Right lobe of liver (tissue), 4 donors: ENCODE results near the gene RCC2.

ENCODE experiments used
- POLR2A ChIP-seq: fragments of 450-650 bp; IDR thresholded peaks from one replicate; pipeline ENCODE4 v1.6.1; 2017; ENCODE audit warnings: antibody characterized with exemption, mild to moderate bottlenecking
- TF ChIP-seq, protein P1 (sequence below), 4 donors: fragments of 200-600 bp in 3 of 4; fragments of 450-650 bp in 1 of 4; IDR thresholded peaks; one replicate each; pipeline versions ENCODE4 v1.5.1 to v1.8.0; 2016 to 2022; ENCODE audit warnings: antibody characterized with exemption in 4 of 4, mild to moderate bottlenecking in 2 of 4
- donor health status: DM: no; HTN: no; CAD: no.
- donor health status: DM: no; HTN: no; CAD: no.
- donor health status: DM: no; HTN: yes; CAD: no.

DNA sequence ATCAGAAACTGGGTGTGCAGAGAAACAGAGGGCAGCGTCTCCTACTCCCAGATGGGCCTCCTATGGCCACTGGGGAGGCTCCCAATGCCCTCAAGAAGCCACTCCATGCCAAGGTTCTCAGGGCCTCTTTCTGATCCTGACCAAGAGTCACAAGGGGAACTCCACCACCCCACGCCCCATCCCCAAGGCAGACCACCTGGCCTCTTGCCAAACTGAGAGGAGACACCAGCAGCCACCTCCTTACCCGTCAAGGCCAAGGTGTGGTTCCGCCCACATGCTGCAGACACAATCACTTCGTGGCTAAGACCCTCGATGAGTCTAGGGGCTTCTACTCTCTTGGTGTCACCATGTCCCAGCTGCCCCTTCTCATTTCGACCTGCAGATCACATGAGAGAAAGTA lies 17.0 kb downstream of the RCC2 start:
- TF ChIP-seq, protein P1, sequence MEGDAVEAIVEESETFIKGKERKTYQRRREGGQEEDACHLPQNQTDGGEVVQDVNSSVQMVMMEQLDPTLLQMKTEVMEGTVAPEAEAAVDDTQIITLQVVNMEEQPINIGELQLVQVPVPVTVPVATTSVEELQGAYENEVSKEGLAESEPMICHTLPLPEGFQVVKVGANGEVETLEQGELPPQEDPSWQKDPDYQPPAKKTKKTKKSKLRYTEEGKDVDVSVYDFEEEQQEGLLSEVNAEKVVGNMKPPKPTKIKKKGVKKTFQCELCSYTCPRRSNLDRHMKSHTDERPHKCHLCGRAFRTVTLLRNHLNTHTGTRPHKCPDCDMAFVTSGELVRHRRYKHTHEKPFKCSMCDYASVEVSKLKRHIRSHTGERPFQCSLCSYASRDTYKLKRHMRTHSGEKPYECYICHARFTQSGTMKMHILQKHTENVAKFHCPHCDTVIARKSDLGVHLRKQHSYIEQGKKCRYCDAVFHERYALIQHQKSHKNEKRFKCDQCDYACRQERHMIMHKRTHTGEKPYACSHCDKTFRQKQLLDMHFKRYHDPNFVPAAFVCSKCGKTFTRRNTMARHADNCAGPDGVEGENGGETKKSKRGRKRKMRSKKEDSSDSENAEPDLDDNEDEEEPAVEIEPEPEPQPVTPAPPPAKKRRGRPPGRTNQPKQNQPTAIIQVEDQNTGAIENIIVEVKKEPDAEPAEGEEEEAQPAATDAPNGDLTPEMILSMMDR (IDR thresholded peaks at IDR 0.05), result no peak
- no peak for TF ChIP-seq POLR2A
